ENCODE measurements around the gene MRFAP1. TPM values are rescaled to one million over a fixed set of nuclear protein-coding genes. Genes with fewer than 3 reads are reported as not detected.

The MRFAP1 gene
- total RNA-seq, 2 experiments from 2014 or later = 172 to 181 TPM

DNA sequence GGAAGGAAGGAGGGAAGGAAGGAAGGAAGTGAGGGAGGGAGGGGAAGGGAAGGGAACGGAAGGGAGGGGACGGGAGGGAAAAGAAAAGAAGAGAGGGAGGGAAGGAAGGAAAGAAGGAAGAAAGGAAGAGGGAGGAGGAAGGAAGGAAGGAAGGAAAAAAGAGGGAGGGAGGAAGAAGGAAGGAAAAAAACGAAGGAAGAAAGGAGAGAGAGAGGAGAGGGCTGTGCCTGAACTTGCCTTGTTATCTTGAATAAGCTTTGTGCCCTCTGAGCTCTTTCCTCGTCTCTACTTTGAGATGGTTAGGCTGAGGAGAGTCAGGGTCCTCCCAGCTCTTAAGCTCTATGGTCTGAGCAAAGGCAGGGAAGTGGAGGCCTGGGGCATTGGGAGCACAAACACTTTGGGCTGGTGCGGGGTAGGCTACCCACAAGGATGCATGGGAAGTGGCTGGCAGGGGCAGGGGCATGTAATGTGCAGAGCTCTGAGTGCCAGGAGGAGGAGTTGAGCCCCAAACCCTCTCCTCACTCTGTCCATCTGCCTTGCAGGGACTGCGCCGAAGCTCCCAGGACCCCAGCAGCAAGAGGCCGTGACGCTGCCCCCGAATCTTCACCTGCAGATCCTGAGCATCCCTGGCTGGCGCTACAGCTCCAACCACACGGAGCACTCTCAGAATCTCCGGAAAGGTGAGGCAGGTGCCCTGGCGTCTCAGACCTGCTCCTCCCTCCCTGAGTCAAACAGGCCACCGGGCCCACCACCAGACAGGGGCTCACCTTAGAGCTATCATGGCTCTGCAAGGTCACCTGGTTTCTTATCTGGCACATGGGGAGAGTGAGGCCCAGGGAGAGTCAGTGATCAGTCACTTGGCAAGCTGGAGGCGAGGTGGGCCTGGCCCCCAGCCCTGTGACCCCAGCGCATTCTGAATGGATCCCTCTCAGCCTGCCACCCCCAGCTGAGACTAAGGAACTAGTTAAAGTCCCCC is 26.5 kb upstream of the MRFAP1 start:
- H3K36me3 ChIP-seq (ENCODE audit: insufficient read depth, low read length) = peaks cover 87% of the 10 kb centered on the region
- Mint-ChIP-seq H3K36me3 (ENCODE audit: low read depth) (peaks cover 93% of the 10 kb centered on the region), H3K27ac (no peak overlapping the region), H3K4me1 (ENCODE audit: low read depth) (no peaks in the 10 kb centered on the region), H3K4me3 (no peak overlapping the region), H3K9me3 (no peaks in the 10 kb centered on the region), H3K27me3 (no peaks in the 10 kb centered on the region)
- no peak overlapping the region for H3K4me3 ChIP-seq (ENCODE audit: low read length)
- ChIA-PET POLR2A (interaction anchor here (0.6 kb wide), 1 partner anchor 454 kb away, joined by 3 read pairs; the partner anchor contains the start of gene GRPEL1), CTCF (no interaction called here)
- no peaks in the 10 kb centered on the region for H3K27me3 ChIP-seq (ENCODE audit: control insufficient read depth in 1 of 2, insufficient read depth in 2 of 2, low read length in 2 of 2)
- no peak for DNase-seq
- intact Hi-C loops (cut with DNase I, micrococcal nuclease) = no loop called here
- H3K27ac ChIP-seq (ENCODE audit: low read depth in 1 of 2, low read length in 2 of 2) = no peak overlapping the region
- TF ChIP-seq, protein P1, sequence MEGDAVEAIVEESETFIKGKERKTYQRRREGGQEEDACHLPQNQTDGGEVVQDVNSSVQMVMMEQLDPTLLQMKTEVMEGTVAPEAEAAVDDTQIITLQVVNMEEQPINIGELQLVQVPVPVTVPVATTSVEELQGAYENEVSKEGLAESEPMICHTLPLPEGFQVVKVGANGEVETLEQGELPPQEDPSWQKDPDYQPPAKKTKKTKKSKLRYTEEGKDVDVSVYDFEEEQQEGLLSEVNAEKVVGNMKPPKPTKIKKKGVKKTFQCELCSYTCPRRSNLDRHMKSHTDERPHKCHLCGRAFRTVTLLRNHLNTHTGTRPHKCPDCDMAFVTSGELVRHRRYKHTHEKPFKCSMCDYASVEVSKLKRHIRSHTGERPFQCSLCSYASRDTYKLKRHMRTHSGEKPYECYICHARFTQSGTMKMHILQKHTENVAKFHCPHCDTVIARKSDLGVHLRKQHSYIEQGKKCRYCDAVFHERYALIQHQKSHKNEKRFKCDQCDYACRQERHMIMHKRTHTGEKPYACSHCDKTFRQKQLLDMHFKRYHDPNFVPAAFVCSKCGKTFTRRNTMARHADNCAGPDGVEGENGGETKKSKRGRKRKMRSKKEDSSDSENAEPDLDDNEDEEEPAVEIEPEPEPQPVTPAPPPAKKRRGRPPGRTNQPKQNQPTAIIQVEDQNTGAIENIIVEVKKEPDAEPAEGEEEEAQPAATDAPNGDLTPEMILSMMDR (IDR thresholded peaks at IDR 0.05) = no peak
- ATAC-seq (ENCODE audit: poor library complexity) = no peak
- H3K4me1 ChIP-seq (ENCODE audit: insufficient read depth, low read length) = no peaks in the 10 kb centered on the region
- H3K9me3 ChIP-seq (ENCODE audit: control insufficient read depth in 1 of 2, insufficient read depth in 1 of 2, low read length in 2 of 2) = peaks cover 0 to 11% of the 10 kb centered on the region in 2 experiments

DNA sequence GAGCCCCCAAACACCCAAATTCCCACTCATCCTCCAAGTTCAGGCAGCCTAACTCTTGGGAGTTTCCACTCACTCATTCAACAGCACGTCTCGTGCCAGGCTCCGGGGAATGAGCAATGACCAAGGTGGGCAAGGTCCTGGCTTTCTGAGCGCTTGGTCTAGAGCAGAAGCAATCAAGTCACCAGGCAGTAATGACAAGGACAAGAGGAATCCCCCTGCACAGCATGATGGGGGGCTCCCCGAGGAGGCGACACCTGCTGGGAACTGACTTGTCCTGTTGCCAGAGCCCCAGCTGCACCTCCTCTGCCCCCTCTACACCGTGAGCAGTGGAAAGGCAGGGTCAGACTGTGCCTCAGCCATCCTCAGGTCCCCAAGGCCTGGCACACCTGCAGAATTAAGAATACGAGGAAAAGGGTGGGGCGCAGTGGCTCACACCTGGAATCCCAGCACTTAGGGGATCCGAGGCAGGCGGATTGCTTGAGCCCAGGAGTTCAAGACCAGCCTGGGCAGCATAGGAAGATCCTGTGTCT is 25.7 kb upstream of the MRFAP1 start:
- H3K36me3 Mint-ChIP-seq (ENCODE audit: low read depth) = peaks cover 85% of the 10 kb centered on the region
- H3K36me3 ChIP-seq (ENCODE audit: insufficient read depth, low read length) = peaks cover 84% of the 10 kb centered on the region
- H3K27ac Mint-ChIP-seq = no peak overlapping the region
- ATAC-seq (ENCODE audit: poor library complexity) = no peak
- H3K27ac ChIP-seq (ENCODE audit: low read depth in 1 of 2, low read length in 2 of 2) = no peak overlapping the region
- H3K4me3 ChIP-seq (ENCODE audit: low read length) = no peak overlapping the region
- no peaks in the 10 kb centered on the region for H3K27me3 Mint-ChIP-seq
- TF ChIP-seq, protein P1 (IDR thresholded peaks at IDR 0.05) = no peak
- peaks cover 0 to 11% of the 10 kb centered on the region in 2 experiments for H3K9me3 ChIP-seq (ENCODE audit: control insufficient read depth in 1 of 2, insufficient read depth in 1 of 2, low read length in 2 of 2)
- ChIA-PET CTCF (no interaction called here), POLR2A (no interaction called here)
- no peaks in the 10 kb centered on the region for H3K27me3 ChIP-seq (ENCODE audit: control insufficient read depth in 1 of 2, insufficient read depth in 2 of 2, low read length in 2 of 2)
- H3K9me3 Mint-ChIP-seq = no peaks in the 10 kb centered on the region
- H3K4me1 ChIP-seq (ENCODE audit: insufficient read depth, low read length) = no peaks in the 10 kb centered on the region
- intact Hi-C loops (cut with DNase I, micrococcal nuclease) = no loop called here
- DNase-seq = no peak
- no peaks in the 10 kb centered on the region for H3K4me1 Mint-ChIP-seq (ENCODE audit: low read depth)
- H3K4me3 Mint-ChIP-seq = no peak overlapping the region

DNA sequence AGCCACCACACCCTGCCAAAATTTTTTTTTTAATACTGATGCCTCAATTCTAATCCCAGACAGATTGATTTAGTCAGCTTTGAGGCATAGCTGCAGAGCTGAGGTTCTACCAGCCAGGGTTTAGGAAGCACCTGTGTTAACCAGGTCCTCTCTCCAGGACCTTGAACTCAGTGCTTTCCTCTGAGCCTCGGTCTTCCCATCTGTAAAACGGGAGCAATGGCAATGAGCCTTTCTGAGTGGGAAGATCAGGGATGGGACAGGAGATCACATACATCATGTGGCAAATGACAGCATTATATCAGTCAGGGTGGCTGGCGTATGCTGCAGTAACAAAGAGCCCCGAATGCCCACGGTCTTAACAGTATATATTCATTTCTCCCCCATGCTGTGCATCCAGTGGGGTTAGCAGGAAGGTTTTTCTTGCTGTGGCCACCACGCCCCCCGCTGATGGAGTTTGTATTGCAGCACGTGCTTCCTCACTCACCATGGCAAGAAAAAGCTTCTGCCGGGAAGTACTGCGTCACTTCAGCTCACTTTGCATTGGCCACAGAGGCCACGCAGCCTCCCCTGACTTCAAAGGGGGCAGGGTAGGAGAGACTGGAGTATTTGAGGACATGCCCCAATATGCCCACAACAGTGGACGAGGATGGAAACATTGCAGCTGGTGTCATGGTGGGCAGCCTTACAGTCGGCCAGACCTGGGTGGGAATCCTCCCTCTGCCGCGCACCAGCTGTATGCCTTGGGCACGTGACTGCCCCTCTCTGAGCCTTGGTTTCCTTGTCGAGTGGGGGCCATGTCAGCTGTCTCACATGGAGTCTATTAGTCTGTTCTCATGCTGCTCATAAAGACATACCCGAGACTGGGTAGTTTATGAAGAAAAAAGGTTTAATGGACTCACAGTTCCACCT is 24.1 kb upstream of the MRFAP1 start:
- DNase-seq = no peak
- H3K27ac ChIP-seq (ENCODE audit: low read depth in 1 of 2, low read length in 2 of 2) = no peak overlapping the region
- Mint-ChIP-seq H3K27me3 (no peaks in the 10 kb centered on the region), H3K4me3 (no peak overlapping the region), H3K36me3 (ENCODE audit: low read depth) (peaks cover 84% of the 10 kb centered on the region), H3K4me1 (ENCODE audit: low read depth) (no peaks in the 10 kb centered on the region), H3K27ac (no peak overlapping the region), H3K9me3 (no peaks in the 10 kb centered on the region)
- peaks cover 75% of the 10 kb centered on the region for H3K36me3 ChIP-seq (ENCODE audit: insufficient read depth, low read length)
- ChIA-PET CTCF (no interaction called here), POLR2A (no interaction called here)
- ATAC-seq (ENCODE audit: poor library complexity) = no peak
- H3K4me3 ChIP-seq (ENCODE audit: low read length) = no peak overlapping the region
- H3K9me3 ChIP-seq (ENCODE audit: control insufficient read depth in 1 of 2, insufficient read depth in 1 of 2, low read length in 2 of 2) = peaks cover 0 to 11% of the 10 kb centered on the region in 2 experiments
- H3K27me3 ChIP-seq (ENCODE audit: control insufficient read depth in 1 of 2, insufficient read depth in 2 of 2, low read length in 2 of 2) = no peaks in the 10 kb centered on the region
- TF ChIP-seq, protein P1 (IDR thresholded peaks at IDR 0.05) = no peak
- intact Hi-C loops (cut with DNase I, micrococcal nuclease) = no loop called here
- H3K4me1 ChIP-seq (ENCODE audit: insufficient read depth, low read length) = no peaks in the 10 kb centered on the region

All from CD4-positive, alpha-beta T cell (primary cell).